HG03103 (cell line): ENCODE measurements around the gene AKTIP.

ENCODE experiments used
- ATAC-seq: cut with Tn5 transposase; IDR thresholded peaks from one replicate; pipeline ENCODE4 v1.9.1; 2021; ENCODE audit warnings: low read depth; ENCODE audit not compliant: unreplicated experiment

Gene AKTIP

GRCh38 chr16:53484542-53484941 lies 18.5 kb downstream of the AKTIP start:
- ATAC-seq: no peak

- no peak for ATAC-seq
Measured at GRCh38 chr16:53482123-53482522, 20.9 kb downstream of the AKTIP start.

GRCh38 chr16:53480394-53480793 lies 22.6 kb downstream of the AKTIP start:
- ATAC-seq: no peak

- ATAC-seq: no peak
Measured at GRCh38 chr16:53478965-53479364, 24.0 kb downstream of the AKTIP start.

GRCh38 chr16:53476867-53477266 lies 26.1 kb downstream of the AKTIP start:
- no peak for ATAC-seq

- no peak for ATAC-seq
Measured at GRCh38 chr16:53465606-53466280, 37.3 kb downstream of the AKTIP start.

GRCh38 chr16:53458635-53459034 lies 44.4 kb downstream of the AKTIP start:
- no peak for ATAC-seq

GRCh38 chr16:53457670-53458069 lies 45.3 kb downstream of the AKTIP start:
- ATAC-seq: peak; percentile 100

- no peak for ATAC-seq
Measured at GRCh38 chr16:53456625-53457024, 46.4 kb downstream of the AKTIP start.

GRCh38 chr16:53453928-53454327 lies 49.1 kb downstream of the AKTIP start:
- no peak for ATAC-seq

- no peak for ATAC-seq
Measured at GRCh38 chr16:53449816-53450517, 53.0 kb downstream of the AKTIP start.

GRCh38 chr16:53446090-53446489 lies 56.9 kb downstream of the AKTIP start:
- no peak for ATAC-seq

GRCh38 chr16:53445534-53445933 lies 57.5 kb downstream of the AKTIP start:
- ATAC-seq: no peak
